GM19395 (cell line): Measurements from ENCODE around the gene LGALS9.

Experiments
- ATAC-seq: cut with Tn5 transposase; IDR thresholded peaks from one replicate; pipeline ENCODE4 v1.9.1; 2021; ENCODE audit warnings: mild to moderate bottlenecking, moderate library complexity; ENCODE audit not compliant: unreplicated experiment

The LGALS9 gene

GRCh38 chr17:27602721-27603420 is 28.1 kb upstream of the LGALS9 start:
- ATAC-seq: no peak

GRCh38 chr17:27603421-27603770 is 27.6 kb upstream of the LGALS9 start:
- no peak for ATAC-seq

DNA sequence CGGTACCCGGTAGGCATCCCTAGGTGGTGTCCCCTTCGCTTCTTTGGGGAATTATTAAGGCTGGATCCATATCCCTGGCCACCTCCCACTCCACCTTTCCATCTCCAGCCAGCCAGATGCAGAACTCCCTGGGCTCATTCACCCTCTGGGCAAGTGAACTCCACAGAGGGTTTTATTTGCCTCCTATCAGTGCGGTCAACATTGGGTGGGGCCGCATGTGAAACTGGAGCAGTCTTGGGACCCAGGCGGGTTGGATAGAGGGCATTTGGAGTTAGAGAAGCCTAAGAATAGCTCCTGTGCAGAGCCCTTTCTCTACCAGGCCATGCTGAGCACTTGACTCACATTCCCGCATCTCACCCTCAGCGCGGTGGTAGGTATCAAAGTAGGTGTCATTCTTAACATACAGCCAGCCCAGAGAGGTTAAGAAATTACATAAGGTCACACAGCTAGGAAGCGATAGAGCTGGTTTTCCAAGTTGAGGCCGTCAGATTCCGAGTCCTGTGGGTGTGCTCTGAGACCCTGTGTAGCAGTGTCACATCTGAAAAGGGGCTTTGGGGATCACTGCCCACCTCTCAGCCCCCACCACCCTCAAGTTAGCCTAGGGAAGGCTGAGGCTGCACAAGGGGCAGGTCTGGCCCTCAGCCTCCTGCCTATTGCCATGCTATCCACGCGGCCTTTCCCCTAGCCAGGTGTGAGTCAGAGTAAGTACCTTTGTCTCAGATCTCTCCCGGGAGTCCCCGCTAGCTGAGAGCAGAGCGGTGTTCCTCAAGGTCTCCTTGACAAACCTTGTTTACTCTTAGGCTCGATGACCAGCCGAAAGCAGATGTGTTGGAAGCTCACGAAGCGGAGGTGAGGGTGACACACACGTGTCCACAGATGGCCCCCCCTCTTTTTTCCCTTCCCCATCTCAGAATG is 26.9 kb upstream of the LGALS9 start:
- ATAC-seq: no peak

DNA sequence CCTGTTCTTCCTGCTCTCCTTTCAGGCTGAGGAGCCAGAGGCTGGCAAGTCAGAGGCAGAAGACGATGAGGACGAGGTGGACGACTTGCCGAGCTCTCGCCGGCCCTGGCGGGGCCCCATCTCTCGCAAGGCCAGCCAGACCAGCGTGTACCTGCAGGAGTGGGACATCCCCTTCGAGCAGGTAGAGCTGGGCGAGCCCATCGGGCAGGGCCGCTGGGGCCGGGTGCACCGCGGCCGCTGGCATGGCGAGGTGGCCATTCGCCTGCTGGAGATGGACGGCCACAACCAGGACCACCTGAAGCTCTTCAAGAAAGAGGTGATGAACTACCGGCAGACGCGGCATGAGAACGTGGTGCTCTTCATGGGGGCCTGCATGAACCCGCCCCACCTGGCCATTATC is 25.6 kb upstream of the LGALS9 start:
- no peak for ATAC-seq

DNA sequence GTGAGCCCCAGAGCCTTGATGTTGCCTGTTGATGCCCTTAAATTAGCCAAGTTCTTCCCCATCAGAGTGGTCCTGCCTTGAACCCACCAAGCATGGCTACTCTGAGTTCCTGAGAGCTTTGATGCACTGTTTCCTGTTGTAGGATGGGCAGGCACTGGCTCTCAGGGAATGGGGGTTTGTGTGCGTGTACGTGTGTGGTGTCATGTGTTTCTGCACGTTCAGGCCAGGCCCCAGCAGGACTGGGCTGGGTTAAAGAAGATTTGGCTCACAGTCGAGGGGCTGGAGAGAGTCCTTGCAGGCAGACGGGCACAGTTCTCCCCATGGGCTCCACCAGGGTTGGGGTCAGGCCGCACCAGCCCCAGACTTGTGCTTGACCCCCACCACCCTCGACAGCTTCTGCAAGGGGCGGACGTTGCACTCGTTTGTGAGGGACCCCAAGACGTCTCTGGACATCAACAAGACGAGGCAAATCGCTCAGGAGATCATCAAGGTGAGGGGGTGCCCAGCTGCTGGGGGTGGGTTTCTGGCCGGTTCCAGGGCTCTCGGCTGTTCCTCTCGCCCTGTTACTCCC is 23.4 kb upstream of the LGALS9 start:
- ATAC-seq: no peak

DNA sequence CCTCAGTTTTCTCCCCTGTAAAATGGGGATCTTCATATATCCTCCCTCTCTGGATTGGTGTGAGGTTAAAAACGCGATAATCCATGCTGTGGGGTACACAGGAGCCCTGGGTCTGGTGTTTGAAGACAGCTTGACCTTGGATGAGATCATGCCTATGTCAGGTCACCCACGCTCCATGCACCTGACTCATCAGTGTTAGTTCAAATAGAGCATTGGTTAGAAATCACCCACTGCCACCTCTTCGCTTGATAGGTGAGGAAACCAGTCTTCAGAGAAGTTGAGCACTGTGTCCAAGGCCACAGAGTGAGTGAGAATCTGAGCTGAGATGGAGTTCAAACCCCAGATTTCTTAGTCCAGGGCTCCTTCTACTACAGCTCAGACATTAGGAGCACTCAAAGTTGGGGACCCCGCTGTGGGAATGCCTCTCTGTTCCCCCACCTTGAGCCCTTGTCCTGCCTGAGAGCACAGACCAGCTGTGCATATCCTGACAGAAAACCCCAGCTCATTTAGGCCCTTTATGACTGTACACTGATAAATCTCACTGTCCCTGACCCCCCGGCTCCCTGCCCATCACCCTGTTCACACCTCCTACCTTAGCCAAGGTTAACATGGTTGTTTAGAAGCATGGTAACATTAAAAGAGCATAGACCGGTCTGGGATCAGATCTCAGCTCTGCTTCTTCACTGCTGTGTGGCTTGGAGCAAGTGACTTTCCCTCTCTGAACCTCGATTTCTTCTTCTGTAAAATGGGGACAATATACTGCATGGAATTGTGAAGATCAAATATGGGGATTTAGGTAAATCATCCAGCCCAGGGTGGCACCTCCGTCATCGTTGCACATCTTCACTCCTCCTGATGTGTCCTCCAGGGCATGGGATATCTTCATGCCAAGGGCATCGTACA is 22.4 kb upstream of the LGALS9 start:
- no peak for ATAC-seq

GRCh38 chr17:27609611-27610303 is 21.2 kb upstream of the LGALS9 start:
- ATAC-seq: no peak

DNA sequence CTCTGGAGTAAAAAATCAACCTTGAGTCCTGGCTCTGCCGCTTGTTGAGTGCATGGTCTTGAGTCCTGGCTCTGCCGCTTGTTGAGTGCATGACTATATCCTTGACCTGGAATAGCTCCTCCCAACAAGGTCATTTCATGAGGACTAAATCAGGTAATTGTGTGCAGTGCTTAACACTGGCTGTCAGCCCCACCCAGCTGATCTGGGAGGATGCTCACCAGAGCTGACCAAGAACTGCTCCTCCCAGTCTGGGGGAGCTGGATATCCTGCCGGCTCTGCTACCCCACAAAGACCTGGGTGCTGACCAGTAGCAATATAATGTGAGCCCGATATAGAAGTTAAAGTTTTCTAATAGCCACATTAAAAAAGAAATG is 20.7 kb upstream of the LGALS9 start:
- ATAC-seq: no peak

GRCh38 chr17:27612160-27612770 is 18.7 kb upstream of the LGALS9 start:
- ATAC-seq: no peak

GRCh38 chr17:27613433-27613832 is 17.6 kb upstream of the LGALS9 start:
- no peak for ATAC-seq

- ATAC-seq: no peak
These were observed 15.9 kb upstream of the LGALS9 start for GRCh38 chr17:27615121-27615520.

DNA sequence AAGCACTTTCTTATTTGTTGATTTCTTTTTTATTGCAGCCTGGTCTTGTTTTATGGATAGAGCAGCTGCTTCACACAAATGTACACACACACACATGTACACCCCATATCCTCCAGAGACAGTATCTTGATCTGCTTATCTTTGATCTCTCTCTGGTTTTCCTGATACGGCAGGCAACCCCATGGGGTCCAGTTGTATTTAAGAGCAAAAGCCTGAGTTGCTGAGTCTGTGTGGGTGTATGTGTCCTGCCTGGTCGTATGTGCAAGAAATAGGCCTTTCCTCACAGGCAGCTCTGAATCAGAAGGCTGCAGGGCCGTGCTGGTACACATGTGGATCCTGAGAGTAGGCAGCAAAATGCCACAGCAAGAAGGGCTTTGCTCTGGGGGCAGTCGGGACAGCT is 14.6 kb upstream of the LGALS9 start:
- ATAC-seq: no peak

- ATAC-seq: no peak
These were observed 12.6 kb upstream of the LGALS9 start for GRCh38 chr17:27618417-27618816.

GRCh38 chr17:27620721-27621120 is 10.3 kb upstream of the LGALS9 start:
- ATAC-seq: no peak

DNA sequence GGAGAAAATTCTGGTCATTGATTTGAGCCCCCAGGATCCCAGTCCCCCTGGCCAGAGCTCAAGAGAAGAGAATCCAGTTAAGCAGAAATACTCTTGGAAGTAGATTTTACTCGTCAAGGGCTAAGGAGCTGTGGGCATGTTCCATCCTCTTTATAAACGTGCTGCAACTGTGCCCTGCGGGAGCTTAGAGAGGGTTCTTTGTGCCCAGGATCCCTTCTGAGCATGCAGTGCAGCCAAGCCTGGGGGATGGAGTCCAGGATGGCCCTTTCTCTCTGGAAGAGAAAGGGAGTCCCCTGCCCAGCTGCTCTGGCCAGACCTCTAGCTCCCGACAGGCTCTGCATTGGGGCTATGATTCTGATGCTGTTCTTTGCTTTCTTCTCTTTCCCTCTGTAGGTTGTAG is 9.5 kb upstream of the LGALS9 start:
- no peak for ATAC-seq

- no peak for ATAC-seq
These were observed 8.9 kb upstream of the LGALS9 start for GRCh38 chr17:27621942-27622559.

DNA sequence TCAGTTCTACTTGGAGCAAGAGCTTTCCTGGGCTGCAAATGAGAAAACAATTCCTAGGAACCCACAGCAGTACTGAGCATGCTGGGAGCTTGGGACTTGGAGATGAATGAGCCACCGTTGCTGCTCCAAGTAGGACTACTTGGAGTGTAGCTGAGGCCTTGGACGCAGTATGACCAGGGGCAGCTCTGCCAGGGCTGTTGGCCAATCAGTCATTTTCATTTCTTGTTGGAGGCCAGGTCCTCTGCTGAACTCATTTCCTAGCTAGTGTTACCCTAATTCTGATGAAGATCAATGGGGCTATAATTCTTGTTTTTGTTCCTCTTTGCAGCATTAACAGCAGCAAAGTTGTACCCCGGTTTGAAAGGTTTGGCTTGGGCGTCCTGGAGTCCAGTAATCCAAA is 8.0 kb upstream of the LGALS9 start:
- no peak for ATAC-seq

DNA sequence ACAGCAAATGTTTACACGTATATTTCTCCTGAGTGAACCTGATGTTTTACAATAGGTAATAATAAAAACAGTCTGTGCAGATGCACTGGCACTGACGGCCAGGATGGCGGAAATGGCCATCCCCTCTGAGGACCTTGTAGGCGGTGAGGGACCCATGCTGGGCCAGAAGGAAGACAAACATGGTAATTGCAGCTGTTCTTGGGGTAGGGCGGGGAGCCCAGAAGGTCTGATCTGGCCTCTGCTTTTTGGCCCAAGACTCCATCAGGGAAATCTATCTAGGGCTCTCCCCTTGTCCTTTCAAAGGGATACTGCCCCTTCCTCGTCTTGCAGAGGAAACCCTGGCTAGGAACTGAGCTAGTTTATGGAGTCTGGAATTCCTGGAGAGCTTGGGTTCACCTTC is 7.4 kb upstream of the LGALS9 start:
- no peak for ATAC-seq

DNA sequence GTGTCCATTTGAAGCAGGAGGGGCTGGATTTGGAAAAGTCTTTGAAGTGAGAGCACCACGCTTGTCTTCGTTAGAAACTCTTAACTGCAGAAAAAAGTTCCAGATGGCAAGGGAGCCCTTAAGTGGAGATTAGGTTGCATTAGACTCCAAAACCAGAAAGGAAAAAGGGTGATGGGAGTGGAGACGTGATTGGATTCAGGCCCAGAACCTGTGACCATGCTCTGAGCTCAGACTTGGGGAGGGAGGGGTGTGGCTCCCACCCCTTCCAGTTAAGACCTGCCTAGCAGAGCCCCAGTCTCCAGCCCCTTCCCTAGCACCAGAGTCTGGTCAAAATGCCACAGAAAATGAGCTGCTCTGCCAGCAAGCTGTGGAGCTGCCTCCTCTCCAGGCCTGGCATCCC is 6.4 kb upstream of the LGALS9 start:
- no peak for ATAC-seq

DNA sequence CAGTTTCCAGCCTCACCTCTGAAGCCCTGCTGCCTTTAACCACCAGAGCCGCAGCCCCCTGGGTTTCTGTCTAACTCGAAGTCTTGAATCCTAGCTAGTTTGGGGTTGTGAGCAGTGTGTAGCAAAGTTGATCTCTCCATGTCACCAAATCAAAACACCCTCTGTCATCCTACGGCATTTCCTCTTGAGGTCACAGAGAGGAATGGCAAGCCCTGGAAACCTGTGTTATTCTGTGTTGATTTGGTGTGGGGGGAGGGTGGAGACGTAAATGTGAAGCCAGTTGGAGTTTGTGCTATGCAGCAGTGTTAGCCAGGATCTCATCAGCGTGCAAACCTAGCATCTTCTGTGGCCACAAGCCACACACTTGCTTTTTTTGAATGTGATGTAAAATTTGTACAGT is 5.1 kb upstream of the LGALS9 start:
- ATAC-seq: no peak
